Measurements from ENCODE around the gene YEATS2.

GRCh38 chr3:183837894-183838293, 140.3 kb downstream of the YEATS2 start:
- TF ChIP-seq POLR2A (IDR thresholded peaks at IDR 0.05): no peak
- no peak for TF ChIP-seq CTCF (IDR thresholded peaks at IDR 0.05)
